Measurements from ENCODE around the gene FGF21.
"Not testable (repeated sequence)": the region's sequence is repeated elsewhere in the genome, so short reads cannot be mapped to it uniquely, and the experiment has no call there.

The FGF21 gene

DNA sequence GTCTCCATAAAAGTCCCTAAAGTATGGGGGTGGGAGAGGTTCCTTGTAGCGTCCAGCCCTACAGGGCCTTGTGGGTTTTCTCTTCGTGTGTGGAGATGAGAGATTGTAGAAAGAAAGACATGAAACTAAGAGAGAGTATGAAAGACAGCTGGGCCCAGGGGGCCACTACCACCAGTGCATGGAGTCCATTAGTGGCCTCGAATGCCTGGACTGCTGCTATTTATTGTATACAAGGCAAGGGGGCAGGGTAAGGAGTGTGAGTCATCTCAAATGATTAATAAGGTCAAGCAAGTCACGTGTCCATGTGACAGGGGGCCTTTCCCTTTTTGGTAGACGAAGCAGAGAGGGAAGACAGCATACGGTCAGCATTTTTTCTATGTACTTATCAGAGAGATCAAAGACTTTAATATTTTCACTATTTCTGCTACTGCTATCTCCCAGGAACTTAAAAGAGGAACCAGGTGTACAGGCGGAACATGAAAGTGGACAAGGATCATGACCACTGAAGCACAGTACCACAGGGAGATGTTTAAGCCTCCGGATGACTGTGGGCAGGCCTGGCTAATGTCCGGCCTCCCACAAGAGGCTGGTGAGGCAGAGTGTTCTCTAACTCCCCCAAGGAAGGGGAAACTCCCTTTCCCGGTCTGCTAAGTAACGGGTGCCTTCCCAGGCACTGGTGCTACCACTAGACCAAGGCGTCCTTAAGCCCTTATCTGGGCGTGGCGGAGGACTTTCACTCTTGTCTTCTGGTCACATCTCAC is 25.5 kb downstream of the FGF21 start:
- in situ Hi-C loops (cut with HindIII; ENCODE audit: low sequenced_read_pairs): no loop called here

DNA sequence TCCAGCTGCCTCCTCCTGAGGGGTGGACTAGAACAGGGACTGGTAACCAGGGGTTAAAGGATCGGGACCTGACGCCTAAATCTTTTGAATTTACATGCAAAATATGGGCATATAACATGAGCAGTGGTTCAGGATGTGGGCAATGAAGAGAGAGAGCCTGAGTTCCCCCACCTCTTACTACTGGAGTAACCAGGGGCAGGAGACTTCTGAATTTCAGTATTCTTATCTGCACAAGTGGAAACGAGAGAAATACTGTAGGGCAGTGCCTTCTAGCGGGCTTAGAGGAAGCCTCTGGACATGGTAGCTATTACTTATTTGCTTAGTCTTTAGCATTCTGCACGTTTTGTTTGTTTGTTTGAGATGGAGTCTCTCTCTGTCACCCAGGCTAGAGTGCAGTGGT is 29.2 kb downstream of the FGF21 start:
- in situ Hi-C loops (cut with HindIII; ENCODE audit: low sequenced_read_pairs): no loop called here

DNA sequence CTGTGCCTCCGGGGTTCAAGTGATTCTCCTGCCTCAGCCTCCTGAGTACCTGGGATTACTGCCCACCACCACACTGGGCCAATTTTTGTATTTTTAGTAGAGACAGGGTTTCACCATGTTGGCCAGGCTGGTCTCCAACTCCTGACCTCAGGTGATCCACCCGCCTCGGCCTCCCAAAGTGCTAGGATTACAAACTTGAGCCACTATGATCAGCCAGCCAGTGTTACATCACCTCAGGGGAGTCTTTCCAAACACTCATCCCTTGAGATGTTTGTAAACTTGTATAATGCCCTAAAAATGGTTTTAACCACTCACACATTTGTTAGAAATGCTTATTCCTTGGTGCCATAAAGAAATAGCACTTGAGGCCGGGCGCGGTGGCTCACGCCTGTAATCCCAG is 31.1 kb downstream of the FGF21 start:
- in situ Hi-C loops (cut with HindIII; ENCODE audit: low sequenced_read_pairs): not testable (repeated sequence)

DNA sequence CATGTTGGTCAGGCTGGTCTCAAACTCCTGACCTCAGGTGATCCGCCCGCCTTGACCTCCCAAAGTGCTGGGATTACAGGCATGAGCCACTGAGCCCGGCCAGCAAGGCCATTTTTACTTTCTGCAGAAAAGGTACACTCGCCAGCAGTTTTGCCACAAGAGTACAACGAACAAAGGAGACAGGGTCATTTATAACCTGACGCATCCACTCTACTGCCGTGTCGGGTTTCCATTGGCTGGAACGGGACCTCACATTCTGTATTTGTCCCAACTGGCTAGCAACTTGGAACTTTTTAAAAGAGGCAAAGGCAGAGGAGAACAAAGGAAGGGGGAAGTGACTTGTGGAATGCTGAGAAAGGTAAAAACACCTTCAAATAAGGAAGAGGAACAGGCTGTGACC is 32.0 kb downstream of the FGF21 start:
- in situ Hi-C loops (cut with HindIII; ENCODE audit: low sequenced_read_pairs): not testable (repeated sequence)

DNA sequence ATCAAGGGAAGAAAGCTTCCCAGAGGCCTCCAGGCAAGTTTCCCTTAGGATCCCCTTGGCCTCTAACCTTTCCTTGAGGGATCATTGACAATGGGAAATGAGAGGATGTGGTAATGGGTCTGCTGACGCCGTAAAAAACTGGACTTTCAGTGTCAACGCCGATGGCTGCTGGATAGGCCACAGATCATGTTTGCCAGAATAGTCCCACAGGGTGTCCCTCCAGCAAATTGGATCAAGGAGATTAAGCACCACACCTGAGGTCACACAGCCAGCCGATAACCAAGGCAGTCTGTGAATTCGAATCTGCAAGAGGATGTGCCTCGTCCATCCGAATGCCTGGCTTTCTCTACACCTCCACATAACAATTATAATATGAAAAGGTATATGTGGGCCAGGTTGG is 37.9 kb downstream of the FGF21 start:
- in situ Hi-C loops (cut with HindIII; ENCODE audit: low sequenced_read_pairs): loop anchor here (10.0 kb wide), 1 partner anchor 118 kb away; the partner anchor contains the start of gene NTN5

DNA sequence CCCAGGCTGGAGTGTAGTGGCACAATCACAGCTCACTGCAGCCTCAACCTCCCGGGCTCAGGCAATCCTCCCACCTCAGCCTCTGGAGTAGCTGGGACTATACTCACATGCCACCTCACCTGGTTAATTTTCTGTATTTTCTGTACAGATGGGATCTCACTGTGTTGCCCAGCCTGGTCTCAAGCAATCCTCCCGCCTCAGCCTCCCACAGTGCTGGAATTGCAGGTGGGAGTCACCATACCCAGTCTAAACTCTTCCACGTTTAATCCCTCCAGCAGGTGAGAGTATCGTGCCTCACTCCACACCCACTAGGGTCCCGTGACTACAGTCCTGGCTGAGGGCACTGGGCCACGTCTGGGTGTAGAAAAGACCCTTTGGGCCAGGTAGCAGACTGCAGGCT is 39.0 kb downstream of the FGF21 start:
- in situ Hi-C loops (cut with HindIII; ENCODE audit: low sequenced_read_pairs): loop anchor here (10.0 kb wide), 1 partner anchor 119 kb away; the partner anchor contains the start of gene NTN5

DNA sequence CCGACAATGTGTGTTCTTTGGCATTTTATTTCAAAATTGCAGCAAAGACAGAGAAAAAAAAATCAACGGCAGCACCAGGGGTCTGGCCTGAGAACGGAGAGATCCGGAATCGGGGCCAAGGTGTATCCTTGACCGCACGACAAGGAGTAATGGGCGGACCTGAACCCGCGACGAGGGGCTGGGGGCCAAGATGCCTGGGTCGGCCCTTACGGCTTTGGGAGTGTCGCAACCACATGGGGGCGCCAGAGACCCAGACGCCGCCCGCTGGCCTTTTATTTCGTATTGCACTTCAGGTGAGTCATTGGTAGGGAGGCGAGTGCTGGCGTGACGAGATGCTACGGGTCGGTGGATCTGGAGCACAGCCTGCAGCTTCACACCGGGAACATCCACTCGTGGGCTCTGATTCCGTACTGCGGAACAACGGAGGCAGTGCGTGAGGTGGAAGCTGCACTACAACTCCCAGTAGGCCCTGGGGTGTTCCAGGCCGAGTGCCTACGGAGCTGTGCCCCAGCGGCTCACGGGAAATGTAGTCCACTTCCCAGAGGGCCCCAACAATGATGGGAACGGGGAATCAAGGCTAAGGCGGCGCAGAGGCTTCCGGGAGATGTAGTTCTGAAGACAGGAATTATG is 39.8 kb downstream of the FGF21 start:
- in situ Hi-C loops (cut with HindIII; ENCODE audit: low sequenced_read_pairs): loop anchor here (5.0 to 10.0 kb wide), 3 partner anchors 47 to 192 kb away; partner anchors contain the start of gene NTN5

DNA sequence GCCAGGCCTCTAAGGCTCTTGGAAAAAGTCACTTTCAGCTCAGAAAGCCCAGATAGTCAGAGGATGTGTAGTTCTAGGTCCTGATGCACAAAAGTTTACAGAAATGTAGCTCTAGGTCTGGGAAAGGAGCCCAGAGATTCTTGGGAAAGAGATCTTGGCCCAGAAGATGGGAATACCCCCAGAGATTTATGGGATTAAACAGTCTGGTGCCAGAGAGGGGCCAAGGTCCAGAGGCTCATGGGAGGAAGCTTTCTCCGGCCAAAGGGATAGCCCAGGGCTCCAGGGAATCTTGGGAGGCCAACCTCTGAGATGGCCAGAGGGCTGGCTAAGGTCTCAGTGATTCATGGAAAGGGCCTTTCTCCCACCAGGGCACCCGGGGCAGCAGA is 40.4 kb downstream of the FGF21 start:
- in situ Hi-C loops (cut with HindIII; ENCODE audit: low sequenced_read_pairs): loop anchor here (5.0 to 10.0 kb wide), 3 partner anchors 47 to 192 kb away; partner anchors contain the start of gene NTN5

DNA sequence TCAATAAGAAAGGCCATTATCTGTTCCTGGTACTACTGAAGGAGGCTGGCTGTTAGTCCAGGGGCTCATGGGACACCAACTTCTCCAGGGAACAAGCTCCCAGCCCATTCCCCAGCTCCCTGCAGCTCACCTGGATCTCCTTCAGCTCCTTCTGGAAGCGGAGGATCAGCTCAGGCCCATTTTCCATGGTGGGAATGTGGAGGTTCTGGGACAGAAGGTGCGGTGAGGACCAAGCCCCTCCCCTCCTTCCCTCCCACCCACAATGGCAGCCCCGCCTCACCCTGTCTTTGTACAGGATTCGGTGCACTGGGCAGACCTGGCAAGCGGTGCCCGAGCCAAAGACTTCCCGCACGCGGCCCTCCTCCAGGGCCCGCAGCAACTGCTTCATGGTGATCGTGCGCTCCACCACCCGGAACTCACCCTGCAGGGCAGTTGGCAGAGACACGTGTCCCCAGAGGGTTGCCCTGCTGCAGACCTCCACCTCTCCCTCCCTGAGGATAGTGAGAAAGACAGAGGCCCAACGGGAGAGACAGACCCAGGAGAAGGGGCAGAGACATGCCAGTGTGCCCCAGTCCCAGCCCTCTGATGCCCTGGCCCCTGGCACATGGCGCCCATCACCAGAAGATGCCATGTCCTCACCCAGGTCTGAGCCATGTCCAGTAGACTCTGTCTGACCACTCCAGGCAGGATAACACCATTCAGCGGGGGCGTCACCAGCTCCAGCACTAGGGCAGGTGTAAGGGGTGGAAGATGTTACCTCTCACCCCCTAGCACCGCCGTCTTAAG is 41.2 kb downstream of the FGF21 start:
- in situ Hi-C loops (cut with HindIII; ENCODE audit: low sequenced_read_pairs): loop anchor here (5.0 to 10.0 kb wide), 3 partner anchors 46 to 191 kb away; partner anchors contain the start of gene NTN5

DNA sequence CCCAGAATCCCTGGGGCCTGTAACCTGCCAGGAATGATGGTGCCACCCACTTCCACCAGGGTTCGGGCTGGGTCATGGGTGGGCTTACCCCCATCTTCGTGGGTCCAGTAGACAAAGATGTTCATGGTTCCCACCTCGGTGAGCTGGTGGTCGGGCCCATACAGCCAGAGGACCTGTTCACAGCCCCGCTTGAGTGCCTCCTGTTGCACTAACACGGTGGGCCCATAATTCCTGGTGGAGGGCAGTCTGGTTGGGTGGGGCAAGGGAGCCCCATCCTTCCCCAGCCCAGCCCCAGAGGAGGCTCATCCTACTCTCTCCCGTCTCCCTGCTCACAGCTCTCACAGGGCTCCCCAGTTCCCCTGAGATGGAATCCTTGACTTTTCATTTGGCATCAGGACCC is 41.8 kb downstream of the FGF21 start:
- in situ Hi-C loops (cut with HindIII; ENCODE audit: low sequenced_read_pairs): loop anchor here (5.0 to 10.0 kb wide), 3 partner anchors 45 to 190 kb away; partner anchors contain the start of gene NTN5

DNA sequence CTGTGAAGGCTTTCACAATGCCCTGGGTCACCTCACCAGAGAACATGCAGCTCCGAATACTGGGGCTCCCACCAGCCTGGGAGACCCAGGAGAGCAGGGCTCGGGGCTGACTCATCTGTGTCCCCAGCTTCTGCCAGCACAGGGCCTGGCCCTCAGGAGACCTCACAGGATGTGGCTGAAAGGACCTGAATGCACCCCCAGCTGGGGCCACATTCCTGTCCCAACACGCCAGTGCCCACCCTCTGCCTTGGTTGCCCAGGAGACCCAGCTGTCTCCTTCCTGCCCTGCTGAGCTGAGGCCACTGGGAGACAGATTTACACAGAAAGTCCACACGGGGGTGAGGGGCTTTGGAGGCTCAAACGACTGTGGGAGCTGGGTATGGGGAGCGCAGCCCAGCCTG is 43.6 kb downstream of the FGF21 start:
- in situ Hi-C loops (cut with HindIII; ENCODE audit: low sequenced_read_pairs): loop anchor here (5.0 to 10.0 kb wide), 3 partner anchors 43 to 188 kb away; partner anchors contain the start of gene NTN5

DNA sequence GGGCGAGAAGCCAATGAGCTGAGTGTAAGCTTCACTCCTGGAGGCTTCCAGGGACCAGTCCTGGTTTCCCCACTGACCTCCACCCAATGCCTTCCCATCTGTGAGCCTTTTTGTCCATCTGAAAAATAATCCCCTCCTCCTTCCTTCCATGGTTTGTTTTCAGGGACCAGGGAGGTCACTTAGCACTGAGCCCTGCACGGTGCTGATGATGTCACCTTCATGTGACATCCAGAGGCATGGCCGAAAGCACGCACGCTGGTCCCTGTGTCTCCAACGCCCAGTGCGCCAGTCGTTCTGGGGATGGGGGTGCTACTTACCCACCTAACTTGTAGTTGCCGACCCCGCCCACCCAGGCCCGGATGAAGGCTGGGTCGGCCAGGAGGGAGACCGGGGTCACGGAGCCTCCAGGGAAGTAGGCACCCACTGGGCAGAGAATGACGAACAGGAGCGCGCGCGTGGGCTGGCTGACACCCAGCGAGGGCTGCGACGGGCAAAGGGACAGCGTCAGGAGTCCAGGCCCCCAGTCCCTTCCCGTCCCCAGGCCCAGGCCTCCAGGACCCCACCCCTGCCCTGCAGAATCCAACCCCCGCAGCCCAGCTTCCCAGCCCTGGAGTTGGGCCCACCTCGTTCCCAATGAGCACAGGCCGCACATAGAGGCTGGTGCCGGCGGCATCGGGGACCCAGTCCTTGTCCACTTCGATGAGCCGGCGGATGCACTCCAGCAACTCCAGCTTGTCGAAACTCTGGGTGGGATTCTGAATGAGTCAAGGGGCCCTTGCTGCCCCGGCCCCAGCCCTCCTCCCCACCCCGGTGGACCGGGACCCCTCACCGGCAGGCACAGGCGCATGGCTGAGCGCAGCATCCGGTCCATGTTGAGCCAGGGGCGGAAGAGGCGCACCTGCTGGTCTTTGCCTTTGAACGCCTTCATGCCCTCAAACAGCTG is 44.3 kb downstream of the FGF21 start:
- in situ Hi-C loops (cut with HindIII; ENCODE audit: low sequenced_read_pairs): loop anchor here (5.0 to 10.0 kb wide), 3 partner anchors 43 to 188 kb away; partner anchors contain the start of gene NTN5

DNA sequence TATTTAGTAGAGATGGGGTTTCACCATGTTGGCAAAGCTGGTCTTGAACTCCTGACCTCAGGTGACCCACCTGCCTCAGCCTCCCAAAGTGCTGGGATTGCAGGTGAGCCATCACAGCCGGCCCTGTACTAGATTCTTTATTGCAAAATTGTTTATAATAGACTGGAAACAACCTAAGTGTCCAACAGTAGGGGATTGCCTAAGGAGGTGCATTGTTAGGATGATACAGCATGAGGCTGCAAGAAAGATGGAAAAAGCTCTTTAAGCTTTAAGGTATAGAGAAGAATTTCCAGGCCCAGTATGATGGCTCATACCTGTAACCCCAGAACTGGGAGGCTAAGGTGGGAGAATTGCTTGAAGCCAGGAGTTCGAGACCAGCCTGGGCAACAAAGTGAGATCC is 47.3 kb downstream of the FGF21 start:
- in situ Hi-C loops (cut with HindIII; ENCODE audit: low sequenced_read_pairs): no loop called here

DNA sequence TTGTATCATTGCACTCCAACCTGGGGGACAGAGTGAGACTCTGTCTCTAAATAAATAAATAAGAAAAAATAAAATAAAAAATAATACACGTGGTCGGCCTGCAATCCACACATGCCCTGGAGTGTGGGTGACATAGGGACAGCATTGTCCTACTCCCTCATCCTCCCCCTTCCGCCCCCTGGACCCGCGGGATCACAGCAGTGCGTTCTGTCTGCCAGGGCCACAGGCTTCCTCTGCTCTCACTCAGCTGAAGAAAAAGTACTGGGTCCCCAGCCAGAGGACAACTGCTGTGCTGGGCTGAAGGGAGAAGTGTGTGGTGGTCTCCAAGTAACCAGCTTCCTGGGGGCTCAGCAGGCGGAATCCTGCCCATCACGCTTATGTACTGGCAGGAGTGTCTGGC is 49.2 kb downstream of the FGF21 start:
- in situ Hi-C loops (cut with HindIII; ENCODE audit: low sequenced_read_pairs): no loop called here

DNA sequence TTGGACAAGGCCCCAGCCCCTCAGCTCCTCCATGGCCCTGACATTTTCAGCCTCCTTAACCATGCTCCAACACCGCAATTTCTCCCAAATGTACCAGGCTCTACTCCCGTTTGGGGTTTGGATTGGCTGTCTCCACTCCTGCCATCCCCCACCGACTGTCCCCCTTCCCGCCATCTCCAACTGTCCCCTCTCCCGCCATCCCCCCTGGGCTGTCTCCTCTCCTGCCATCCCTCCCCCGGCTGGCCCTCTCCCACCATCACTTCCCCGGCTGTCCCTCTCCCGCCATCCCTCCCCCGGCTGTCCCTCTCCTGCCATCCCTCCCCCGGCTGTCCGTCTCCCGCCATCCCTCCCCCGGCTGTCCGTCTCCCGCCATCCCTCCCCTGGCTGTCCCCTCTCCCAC is 50.1 kb downstream of the FGF21 start:
- in situ Hi-C loops (cut with HindIII; ENCODE audit: low sequenced_read_pairs): no loop called here

DNA sequence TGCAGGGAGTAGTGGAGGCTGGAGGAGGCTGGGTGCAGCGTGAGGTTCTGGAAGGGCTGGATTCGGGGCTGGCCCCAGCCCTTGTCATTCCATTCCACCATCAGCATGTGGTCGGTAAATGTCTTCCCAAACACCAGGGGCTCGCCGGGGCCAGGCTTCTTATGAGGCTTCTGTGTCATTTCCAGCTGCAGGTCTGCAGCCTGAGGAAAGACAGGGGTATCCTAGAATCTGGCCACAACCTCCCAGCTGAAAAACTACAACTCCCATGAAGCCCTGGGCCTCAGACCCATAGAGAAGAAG is 51.1 kb downstream of the FGF21 start:
- in situ Hi-C loops (cut with HindIII; ENCODE audit: low sequenced_read_pairs): no loop called here

DNA sequence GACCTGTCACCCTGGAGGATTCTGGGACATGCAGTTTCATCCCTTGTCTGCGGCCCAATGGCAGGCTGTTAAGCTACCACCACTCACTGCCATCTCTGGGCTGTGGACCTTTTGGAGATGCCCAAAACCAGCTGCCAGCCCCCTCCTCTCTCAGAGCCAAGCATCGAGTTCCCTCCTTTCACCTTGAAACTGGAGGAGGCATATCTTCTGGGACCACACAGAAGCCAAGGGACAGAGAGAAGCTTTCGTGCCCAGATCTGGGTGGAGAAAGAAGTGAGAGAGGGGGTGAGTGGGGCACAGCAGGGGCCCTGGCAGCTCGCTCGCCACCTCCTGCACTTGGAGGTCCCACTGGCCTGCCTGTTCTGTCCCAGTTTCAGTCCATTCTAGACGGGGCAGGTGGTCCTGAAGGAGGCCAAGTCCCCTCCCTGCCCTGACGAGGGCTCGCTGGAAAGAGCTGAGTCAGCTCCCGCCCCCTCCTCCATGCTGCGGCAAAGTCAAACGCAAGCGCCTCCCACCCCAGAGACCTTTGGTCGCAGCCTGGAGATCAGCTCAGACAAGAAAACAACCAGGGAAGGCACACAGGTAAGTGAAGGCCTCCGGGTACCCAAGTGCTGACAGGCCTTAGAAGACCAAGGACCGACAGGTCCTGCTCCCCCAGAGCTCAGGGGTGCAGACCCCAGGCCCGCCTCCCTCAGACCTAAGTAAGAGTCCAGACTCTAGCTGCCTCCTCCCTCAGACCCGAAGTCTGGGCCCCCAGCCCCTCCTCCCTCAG is 51.7 kb downstream of the FGF21 start:
- in situ Hi-C loops (cut with HindIII; ENCODE audit: low sequenced_read_pairs): no loop called here

DNA sequence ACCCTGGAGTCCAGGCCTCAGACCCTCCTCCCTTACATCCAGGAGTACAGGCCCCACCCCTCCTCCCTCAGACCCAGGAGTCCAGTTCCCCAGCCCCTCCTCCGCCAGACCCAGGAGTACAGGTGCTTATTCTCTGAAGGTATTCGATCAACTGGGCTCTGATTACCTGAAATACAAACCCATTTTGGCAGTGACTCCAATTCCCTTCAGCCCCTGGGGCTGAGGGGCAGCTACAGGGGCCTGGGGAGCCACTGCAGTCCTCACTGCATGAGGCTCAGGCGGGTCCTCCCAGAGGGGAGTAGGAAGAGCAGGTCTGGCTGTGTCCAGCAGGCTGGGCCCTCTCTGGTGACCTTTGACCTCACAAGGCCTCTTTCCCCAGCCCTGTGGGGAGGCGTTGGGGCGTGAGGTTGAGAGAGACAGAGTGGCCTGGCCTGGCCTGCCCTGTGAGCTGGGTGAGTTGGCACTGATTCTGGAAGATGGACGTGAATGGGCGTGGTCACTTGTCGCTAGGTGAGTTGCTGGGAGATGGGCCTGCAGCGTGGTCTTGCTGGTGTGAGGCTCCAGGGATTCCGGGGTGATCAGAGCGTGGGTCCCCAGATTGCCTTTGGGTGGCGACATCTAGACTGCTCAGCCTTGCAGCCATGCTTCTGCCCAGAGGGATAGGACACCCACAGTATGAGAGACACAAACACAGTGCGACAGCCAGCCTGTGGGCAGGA is 52.4 kb downstream of the FGF21 start:
- in situ Hi-C loops (cut with HindIII; ENCODE audit: low sequenced_read_pairs): no loop called here

Data from endothelial cell of hepatic sinusoid (primary cell).